IPS-20b (cell line): ENCODE measurements around the gene APOBEC3H.
A peak's percentile ranks its signal among the peaks of the same experiment; 100 is the strongest.

ENCODE experiments used
- H3K27ac ChIP-seq: one replicate; pipeline ENCODE4 v1.5.1; 2013; ENCODE audit warnings: low read length
- H3K27me3 ChIP-seq: 2 replicates; pipeline ENCODE4 v1.6.1; 2013; ENCODE audit warnings: mild to moderate bottlenecking, low read length, inconsistent platforms; ENCODE audit not compliant: insufficient read depth
- H3K36me3 ChIP-seq: 2 replicates; pipeline ENCODE4 v1.6.1; 2013; ENCODE audit warnings: low read depth, mild to moderate bottlenecking, inconsistent platforms, low read length, moderate library complexity; ENCODE audit not compliant: insufficient read depth
- H3K4me1 ChIP-seq: 2 replicates; pipeline ENCODE4 v1.6.1; 2013; ENCODE audit warnings: mild to moderate bottlenecking, control low read depth, inconsistent platforms, low read length, moderate library complexity; ENCODE audit not compliant: insufficient read depth
- H3K4me3 ChIP-seq: 2 replicates; pipeline ENCODE4 v1.5.1; 2013; ENCODE audit warnings: mild to moderate bottlenecking, low read length, inconsistent platforms
- H3K9ac ChIP-seq: 2 replicates; pipeline ENCODE4 v1.6.1; 2013; ENCODE audit warnings: low read depth, mild to moderate bottlenecking, inconsistent platforms, low read length, moderate library complexity
- H3K9me3 ChIP-seq: 2 replicates; pipeline ENCODE4 v1.6.1; 2013; ENCODE audit warnings: mild to moderate bottlenecking, low read depth, low read length, inconsistent platforms; ENCODE audit not compliant: insufficient read depth

APOBEC3H gene

GRCh38 chr22:39153220-39153717, 56.2 kb downstream of the APOBEC3H start:
- H3K4me3 ChIP-seq, result peak overlapping the region; percentile 73
- H3K9ac ChIP-seq, result peak overlapping the region; percentile 70; the same call in 1 of the 2 replicates
- no peak overlapping the region for H3K27ac ChIP-seq
- peaks cover 10% of the 10 kb centered on the region; the same call in 1 of the 2 replicates for H3K4me1 ChIP-seq
- peaks cover 34% of the 10 kb centered on the region for H3K27me3 ChIP-seq
- H3K9me3 ChIP-seq, result no peaks in the 10 kb centered on the region
- H3K36me3 ChIP-seq, result no peaks in the 10 kb centered on the region
